HG03066 (cell line): ENCODE measurements around the gene FBXO27.
"Not testable (repeated sequence)": the region's sequence is repeated elsewhere in the genome, so short reads cannot be mapped to it uniquely, and the experiment has no call there.

Source experiments
- ATAC-seq: cut with Tn5 transposase; IDR thresholded peaks from one replicate; pipeline ENCODE4 v1.9.1; 2021; ENCODE audit warnings: low read depth; ENCODE audit not compliant: unreplicated experiment

FBXO27 gene

GRCh38 chr19:38989614-38990013, 42.7 kb downstream of the FBXO27 start:
- ATAC-seq: not testable (repeated sequence)

- ATAC-seq: no peak
These were observed 43.2 kb downstream of the FBXO27 start for GRCh38 chr19:38989066-38989605.

GRCh38 chr19:38988627-38989026, 43.7 kb downstream of the FBXO27 start:
- ATAC-seq: not testable (repeated sequence)

- not testable (repeated sequence) for ATAC-seq
These were observed 44.6 kb downstream of the FBXO27 start for GRCh38 chr19:38987745-38988144.

GRCh38 chr19:38985262-38985661, 47.1 kb downstream of the FBXO27 start:
- ATAC-seq: no peak

GRCh38 chr19:38980583-38981374, 51.6 kb downstream of the FBXO27 start:
- no peak for ATAC-seq

GRCh38 chr19:38979812-38980211, 52.5 kb downstream of the FBXO27 start:
- ATAC-seq: no peak

GRCh38 chr19:38978326-38978689, 54.0 kb downstream of the FBXO27 start:
- ATAC-seq: no peak

- no peak for ATAC-seq
These were observed 54.7 kb downstream of the FBXO27 start for GRCh38 chr19:38977445-38978325.

- ATAC-seq: no peak
These were observed 56.5 kb downstream of the FBXO27 start for GRCh38 chr19:38975861-38976271.

- ATAC-seq: no peak
These were observed 57.0 kb downstream of the FBXO27 start, which contains the start of gene FBXO17 for GRCh38 chr19:38975214-38975860. Gene FBXO17, minus strand, starts transcription at chr19:38975742. Its CDS starts 25,423 bp downstream, at chr19:38950319.

GRCh38 chr19:38974624-38975213, 57.6 kb downstream of the FBXO27 start:
- ATAC-seq: no peak
